ENCODE measurements around the gene FGFRL1.
"Not testable (repeated sequence)": the region's sequence is repeated elsewhere in the genome, so short reads cannot be mapped to it uniquely, and the experiment has no call there.

FGFRL1 gene

GRCh38 chr4:973431-974397 is 37.7 kb upstream of the FGFRL1 start, which contains the start of gene DGKQ:
Gene DGKQ (minus strand): TSS chr4:973569. CDS start chr4:973482, 87 bp downstream.
- peak; percentile 99 for DNase-seq (ENCODE audit: low spot score)

DNA sequence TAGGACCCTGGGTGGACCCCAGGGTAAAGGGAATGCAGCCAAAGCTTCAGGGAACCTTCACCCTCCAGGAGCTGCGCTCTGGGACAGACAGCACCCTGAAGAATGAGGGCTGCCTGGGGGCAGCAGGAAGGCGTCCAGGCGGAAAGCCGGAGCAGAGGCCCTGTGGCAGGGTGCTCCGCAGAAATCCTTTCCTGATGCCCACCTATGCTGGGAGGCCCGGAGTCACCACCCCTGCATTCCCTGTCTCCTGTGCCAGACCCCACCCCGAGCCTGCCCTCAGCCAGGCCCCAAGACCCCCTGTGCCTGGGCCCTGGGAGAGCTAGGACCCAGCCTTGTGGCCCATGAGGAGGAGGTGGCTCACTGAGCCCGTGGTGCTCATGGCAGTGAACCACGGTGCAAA is 36.8 kb upstream of the FGFRL1 start:
- no peak for DNase-seq (ENCODE audit: low spot score)

GRCh38 chr4:976016-976415 is 35.4 kb upstream of the FGFRL1 start:
- DNase-seq (ENCODE audit: low spot score): not testable (repeated sequence)

DNA sequence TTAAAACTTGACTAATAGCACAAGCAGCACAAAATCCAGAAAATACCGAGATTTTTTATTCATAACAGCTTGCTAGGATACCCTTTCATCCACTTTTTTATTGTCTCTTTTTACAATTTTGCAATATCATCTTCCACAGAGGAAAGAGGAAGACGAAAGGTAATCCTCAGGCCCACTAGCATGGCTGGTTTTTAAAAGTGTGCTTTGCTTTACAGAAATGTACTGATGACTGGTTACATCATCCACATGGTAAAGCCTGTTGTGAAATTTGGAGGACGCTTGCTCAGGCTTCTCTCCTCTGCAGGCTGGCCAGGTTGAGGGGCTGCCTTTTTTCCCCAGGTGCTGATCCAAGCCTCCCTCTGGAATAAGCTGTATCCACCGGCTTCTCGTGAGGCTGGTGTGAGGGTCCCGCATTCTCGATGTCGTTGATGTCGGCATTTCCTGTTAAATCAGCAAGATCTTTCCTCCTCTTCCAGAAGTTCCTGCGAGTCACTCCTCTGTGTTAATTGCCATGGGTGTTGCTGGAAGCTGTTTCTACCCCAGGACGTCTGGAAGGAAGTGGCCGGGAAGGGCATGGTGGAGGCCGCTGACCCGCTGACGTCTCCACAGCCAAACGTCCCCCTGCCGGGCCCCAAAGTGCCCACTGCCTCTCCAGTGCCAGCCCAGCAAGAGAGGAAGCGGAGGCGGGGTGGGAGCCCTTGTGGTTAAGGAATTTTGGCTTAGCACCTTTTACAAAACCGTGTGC is 32.3 kb upstream of the FGFRL1 start:
- DNase-seq (ENCODE audit: low spot score): no peak

DNA sequence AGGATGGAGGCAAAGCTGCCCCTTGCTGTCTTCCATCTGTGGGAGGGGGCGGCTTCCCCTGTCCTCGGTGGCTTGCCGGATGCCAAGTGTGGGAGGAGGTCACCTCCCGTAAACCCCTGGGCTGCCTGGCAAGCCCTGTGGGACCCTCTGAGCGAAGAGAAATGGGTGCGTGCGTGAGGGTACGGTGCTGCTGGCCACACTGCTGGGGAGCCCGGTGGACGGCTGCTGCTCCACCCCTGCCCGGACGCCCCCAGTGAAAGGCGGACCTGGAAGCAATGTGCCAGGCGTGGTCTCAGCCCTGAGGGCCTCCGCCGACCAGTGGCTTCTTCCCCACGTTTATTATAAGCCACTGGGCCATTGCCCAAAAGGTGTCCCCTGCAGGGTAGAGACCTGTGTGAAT is 29.1 kb upstream of the FGFRL1 start:
- DNase-seq (ENCODE audit: low spot score): no peak

GRCh38 chr4:982814-983213 is 28.6 kb upstream of the FGFRL1 start:
- DNase-seq (ENCODE audit: low spot score): no peak

- no peak for DNase-seq (ENCODE audit: low spot score)
Observed at GRCh38 chr4:984336-985054, 26.9 kb upstream of the FGFRL1 start.

- peak; percentile 84 for DNase-seq (ENCODE audit: low spot score)
Observed at GRCh38 chr4:985123-985830, 26.1 kb upstream of the FGFRL1 start.

DNA sequence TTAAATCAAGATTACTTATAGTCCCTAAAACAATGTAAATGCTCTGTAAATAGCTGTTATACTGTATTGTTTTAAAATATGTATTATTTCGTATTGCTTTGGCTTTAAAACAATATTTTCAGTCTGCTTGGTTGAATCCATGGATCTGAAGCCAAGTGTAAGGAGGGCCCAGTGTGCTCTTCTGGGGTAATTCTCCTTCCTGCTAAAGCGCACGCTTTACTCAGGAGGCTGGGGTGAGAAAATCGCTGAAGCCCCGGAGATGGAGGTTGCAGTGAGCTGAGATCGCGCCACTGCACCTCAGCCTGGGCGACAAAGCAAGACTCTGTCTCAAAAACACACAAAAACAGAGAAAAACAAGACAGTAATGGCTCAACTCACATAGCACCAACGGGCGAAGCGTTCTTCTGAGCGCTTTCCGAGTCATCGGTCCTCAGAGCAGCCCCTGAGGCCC is 25.0 kb upstream of the FGFRL1 start:
- no peak for DNase-seq (ENCODE audit: low spot score)

DNA sequence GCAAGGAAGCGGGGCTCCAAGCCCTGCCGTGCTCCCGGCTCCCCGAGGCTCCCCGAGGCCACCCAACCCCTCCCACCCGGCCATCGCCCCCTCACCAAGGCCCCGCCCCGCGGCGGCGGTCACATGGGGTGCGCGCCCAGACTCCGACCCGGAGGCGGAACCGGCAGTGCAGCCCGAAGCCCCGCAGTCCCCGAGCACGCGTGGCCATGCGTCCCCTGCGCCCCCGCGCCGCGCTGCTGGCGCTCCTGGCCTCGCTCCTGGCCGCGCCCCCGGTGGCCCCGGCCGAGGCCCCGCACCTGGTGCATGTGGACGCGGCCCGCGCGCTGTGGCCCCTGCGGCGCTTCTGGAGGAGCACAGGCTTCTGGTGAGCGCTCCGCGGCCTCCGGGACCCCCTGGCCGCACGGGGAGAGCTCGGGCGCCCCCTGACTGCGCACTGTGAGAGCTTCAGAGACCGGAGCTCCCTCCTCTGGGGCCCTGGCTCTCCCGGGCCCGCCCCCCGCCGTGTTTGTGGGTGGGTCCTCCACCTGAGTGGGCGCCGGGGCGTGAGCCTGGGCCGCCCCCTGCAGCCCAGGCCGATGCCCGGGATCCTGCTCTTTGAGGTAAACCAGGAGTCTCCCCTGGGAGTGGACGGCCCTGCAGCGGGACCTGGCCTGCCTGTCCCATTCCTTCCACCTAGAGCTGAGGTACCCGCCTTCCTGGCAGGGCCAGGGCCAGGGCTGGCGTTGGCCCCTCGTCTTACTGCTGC is 24.4 kb upstream of the FGFRL1 start, which contains the start of gene IDUA:
Gene IDUA, plus strand, starts transcription at position 166 of the 745 bp plus-strand sequence. Its CDS starts 41 bp downstream, at position 207.
- DNase-seq (ENCODE audit: low spot score): peak; percentile 94

GRCh38 chr4:987624-988513 is 23.6 kb upstream of the FGFRL1 start:
- peak; percentile 78 for DNase-seq (ENCODE audit: low spot score)

DNA sequence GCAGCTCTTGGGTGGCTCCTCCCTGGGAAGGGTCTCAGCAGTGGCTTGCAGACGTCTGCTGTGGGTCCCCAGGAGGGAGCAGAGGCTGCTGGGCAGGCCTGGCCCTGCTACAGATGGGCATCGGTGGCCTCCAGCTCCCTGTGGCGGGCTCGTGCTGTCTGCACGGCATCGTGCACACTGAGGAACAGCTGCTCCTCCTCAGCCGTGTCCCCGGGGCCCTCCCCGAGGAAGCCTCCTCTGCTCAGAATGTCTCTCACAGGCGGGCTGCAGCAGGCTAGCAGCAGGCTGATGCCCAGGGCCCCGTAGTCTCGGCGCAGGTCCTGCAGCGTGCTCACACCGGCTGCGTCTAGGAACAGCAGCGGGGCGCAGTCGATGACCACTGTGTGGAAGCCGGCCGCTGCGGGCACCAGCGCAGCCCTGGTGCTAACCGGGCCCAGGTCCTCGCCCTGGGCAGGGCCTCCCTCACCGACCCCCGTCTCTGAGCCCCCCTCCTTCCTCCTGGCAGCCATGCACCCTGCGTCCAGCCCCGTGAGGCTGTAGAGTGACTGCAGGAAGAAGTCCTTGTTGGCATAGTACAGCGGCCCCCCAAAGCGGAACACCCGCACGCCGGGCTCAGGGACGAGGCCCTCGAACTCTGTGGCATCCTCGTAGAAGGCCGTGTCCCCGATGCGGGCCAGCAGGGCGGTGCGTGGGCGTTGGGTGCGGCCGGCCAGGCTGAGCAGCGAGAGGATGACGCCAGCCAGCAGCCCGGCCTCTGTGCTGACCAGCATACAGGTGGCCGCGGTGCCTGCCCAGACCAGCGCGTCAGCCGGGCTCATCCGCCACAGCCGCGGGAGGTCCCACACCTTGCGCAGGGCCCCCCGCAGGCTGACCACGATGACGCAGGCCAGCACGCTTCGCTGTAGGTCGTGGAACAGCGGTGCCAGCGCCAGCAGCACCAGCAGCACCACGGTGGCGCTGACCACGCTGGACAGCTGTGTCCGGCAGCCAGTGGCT is 22.4 kb upstream of the FGFRL1 start:
- no peak for DNase-seq (ENCODE audit: low spot score)

GRCh38 chr4:989722-990471 is 21.5 kb upstream of the FGFRL1 start:
- DNase-seq (ENCODE audit: low spot score): no peak

- DNase-seq (ENCODE audit: low spot score): no peak
Observed at GRCh38 chr4:990746-991367, 20.6 kb upstream of the FGFRL1 start.

DNA sequence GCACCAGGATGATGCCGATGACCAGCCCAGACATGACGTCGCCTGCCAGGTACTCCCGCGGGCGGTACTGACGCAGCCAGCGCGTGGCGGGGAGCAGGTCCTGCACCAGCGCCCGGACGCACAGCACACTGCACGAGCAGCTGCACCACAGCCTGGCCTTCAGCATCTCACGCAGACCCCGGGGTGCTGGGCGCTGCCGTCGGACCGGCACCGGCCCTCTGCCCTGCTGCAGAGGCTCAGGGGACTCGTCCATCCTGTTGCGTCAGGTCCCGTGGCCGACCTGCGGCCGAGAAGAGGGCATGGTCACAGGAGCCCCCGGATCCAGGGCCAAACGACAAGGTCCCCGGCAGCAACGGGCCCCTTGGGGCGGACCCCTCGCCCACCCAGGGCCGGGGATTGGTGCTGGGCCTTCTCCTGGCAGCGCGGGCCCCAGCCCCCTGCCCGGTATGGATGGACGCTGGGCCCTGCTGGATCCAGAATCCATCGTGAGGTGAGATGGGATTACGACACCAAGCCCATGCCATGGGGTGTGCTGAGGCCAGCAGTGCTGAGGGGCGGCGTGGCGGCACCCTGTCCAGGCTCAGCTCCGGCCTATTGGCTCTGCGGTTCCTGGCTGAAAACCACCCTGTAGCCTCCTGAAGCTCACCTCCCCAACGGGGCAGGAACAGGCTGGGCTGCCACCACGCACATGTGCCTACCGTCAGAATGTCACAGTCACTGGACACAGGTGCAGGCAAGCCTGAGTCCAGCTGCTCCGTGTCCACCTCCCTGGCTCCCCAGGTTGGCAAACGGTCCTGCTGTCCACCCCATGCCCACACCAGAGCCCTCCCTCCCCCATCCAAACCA is 19.8 kb upstream of the FGFRL1 start:
- DNase-seq (ENCODE audit: low spot score): no peak
